Suprapubic skin (tissue), 4 donors: ENCODE results near the gene PARL.
"Not testable (repeated sequence)": the region's sequence is repeated elsewhere in the genome, so short reads cannot be mapped to it uniquely, and the experiment has no call there.

Experiments used
- EP300 ChIP-seq: sonication (generic); formaldehyde crosslinking; IDR thresholded peaks from one replicate; pipeline ENCODE4 v1.6.1; 2017; ENCODE audit warnings: antibody characterized with exemption
- POLR2AphosphoS5 ChIP-seq, 3 donors: sonication (generic); formaldehyde crosslinking; IDR thresholded peaks; one replicate each; pipeline ENCODE4 v1.6.1; 2017; ENCODE audit warnings: antibody characterized with exemption in 3 of 3
- TF ChIP-seq, protein P1 (sequence below), 2 donors: fragments of 200-600 bp in 1 of 2; fragments of 450-650 bp in 1 of 2; sonication (generic) in 1 of 2; IDR thresholded peaks; one replicate each; pipeline ENCODE4 v1.5.1; 2016 to 2019; ENCODE audit warnings: antibody characterized with exemption in 2 of 2, mild to moderate bottlenecking in 1 of 2, moderate library complexity in 1 of 2

GRCh38 chr3:183877227-183877626, 7.5 kb downstream of the PARL start:
- TF ChIP-seq, protein P1, sequence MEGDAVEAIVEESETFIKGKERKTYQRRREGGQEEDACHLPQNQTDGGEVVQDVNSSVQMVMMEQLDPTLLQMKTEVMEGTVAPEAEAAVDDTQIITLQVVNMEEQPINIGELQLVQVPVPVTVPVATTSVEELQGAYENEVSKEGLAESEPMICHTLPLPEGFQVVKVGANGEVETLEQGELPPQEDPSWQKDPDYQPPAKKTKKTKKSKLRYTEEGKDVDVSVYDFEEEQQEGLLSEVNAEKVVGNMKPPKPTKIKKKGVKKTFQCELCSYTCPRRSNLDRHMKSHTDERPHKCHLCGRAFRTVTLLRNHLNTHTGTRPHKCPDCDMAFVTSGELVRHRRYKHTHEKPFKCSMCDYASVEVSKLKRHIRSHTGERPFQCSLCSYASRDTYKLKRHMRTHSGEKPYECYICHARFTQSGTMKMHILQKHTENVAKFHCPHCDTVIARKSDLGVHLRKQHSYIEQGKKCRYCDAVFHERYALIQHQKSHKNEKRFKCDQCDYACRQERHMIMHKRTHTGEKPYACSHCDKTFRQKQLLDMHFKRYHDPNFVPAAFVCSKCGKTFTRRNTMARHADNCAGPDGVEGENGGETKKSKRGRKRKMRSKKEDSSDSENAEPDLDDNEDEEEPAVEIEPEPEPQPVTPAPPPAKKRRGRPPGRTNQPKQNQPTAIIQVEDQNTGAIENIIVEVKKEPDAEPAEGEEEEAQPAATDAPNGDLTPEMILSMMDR (IDR thresholded peaks at IDR 0.05) = not testable (repeated sequence)
- TF ChIP-seq POLR2AphosphoS5 (IDR thresholded peaks at IDR 0.05); EP300: not testable (repeated sequence)
